IPS-15b (cell line): Measurements from ENCODE around the gene ECPAS.

Experiments used
- H3K27me3 ChIP-seq: one replicate; pipeline ENCODE4 v1.6.1; 2013; ENCODE audit warnings: low read length; ENCODE audit not compliant: control insufficient read depth, insufficient read depth
- H3K36me3 ChIP-seq: one replicate; pipeline ENCODE4 v1.6.1; 2013; ENCODE audit warnings: low read length; ENCODE audit not compliant: control insufficient read depth, insufficient read depth
- H3K4me1 ChIP-seq: one replicate; pipeline ENCODE4 v1.6.1; 2013; ENCODE audit warnings: mild to moderate bottlenecking, low read length; ENCODE audit not compliant: control insufficient read depth, insufficient read depth
- H3K4me3 ChIP-seq: one replicate; pipeline ENCODE4 v1.5.1; 2013; ENCODE audit warnings: low read depth, low read length
- H3K9ac ChIP-seq: one replicate; pipeline ENCODE4 v1.6.1; 2013; ENCODE audit warnings: low read depth, mild to moderate bottlenecking, low read length
- H3K9me3 ChIP-seq: one replicate; pipeline ENCODE4 v1.6.1; 2013; ENCODE audit warnings: mild to moderate bottlenecking, low read length; ENCODE audit not compliant: control insufficient read depth, insufficient read depth

ECPAS gene

GRCh38 chr9:111438541-111439235 is 45.5 kb downstream of the ECPAS start:
- no peak overlapping the region for H3K9ac ChIP-seq
- no peaks in the 10 kb centered on the region for H3K9me3 ChIP-seq
- no peaks in the 10 kb centered on the region for H3K36me3 ChIP-seq
- H3K4me1 ChIP-seq, result no peaks in the 10 kb centered on the region
- no peak overlapping the region for H3K4me3 ChIP-seq
- H3K27me3 ChIP-seq, result no peaks in the 10 kb centered on the region

GRCh38 chr9:111436571-111436970 is 47.6 kb downstream of the ECPAS start:
- H3K27me3 ChIP-seq, result no peaks in the 10 kb centered on the region
- no peak overlapping the region for H3K4me3 ChIP-seq
- no peaks in the 10 kb centered on the region for H3K9me3 ChIP-seq
- peaks cover 5% of the 10 kb centered on the region for H3K36me3 ChIP-seq
- no peaks in the 10 kb centered on the region for H3K4me1 ChIP-seq
- H3K9ac ChIP-seq, result no peak overlapping the region

- H3K27me3 ChIP-seq, result no peaks in the 10 kb centered on the region
- no peaks in the 10 kb centered on the region for H3K9me3 ChIP-seq
- no peaks in the 10 kb centered on the region for H3K4me1 ChIP-seq
- no peak overlapping the region for H3K4me3 ChIP-seq
- H3K9ac ChIP-seq, result no peak overlapping the region
- H3K36me3 ChIP-seq, result peaks cover 10% of the 10 kb centered on the region
These were observed 51.1 kb downstream of the ECPAS start for GRCh38 chr9:111433082-111433481.

GRCh38 chr9:111431684-111432083 is 52.5 kb downstream of the ECPAS start:
- H3K9me3 ChIP-seq, result no peaks in the 10 kb centered on the region
- no peak overlapping the region for H3K9ac ChIP-seq
- H3K27me3 ChIP-seq, result no peaks in the 10 kb centered on the region
- H3K4me1 ChIP-seq, result no peaks in the 10 kb centered on the region
- H3K36me3 ChIP-seq, result peaks cover 10% of the 10 kb centered on the region
- H3K4me3 ChIP-seq, result no peak overlapping the region

- H3K4me3 ChIP-seq, result no peak overlapping the region
- no peak overlapping the region for H3K9ac ChIP-seq
- peaks cover 10% of the 10 kb centered on the region for H3K36me3 ChIP-seq
- H3K9me3 ChIP-seq, result no peaks in the 10 kb centered on the region
- H3K27me3 ChIP-seq, result no peaks in the 10 kb centered on the region
- H3K4me1 ChIP-seq, result no peaks in the 10 kb centered on the region
These were observed 55.0 kb downstream of the ECPAS start for GRCh38 chr9:111429175-111429574.

GRCh38 chr9:111427186-111427585 is 57.0 kb downstream of the ECPAS start:
- no peak overlapping the region for H3K9ac ChIP-seq
- H3K9me3 ChIP-seq, result no peaks in the 10 kb centered on the region
- no peaks in the 10 kb centered on the region for H3K27me3 ChIP-seq
- no peaks in the 10 kb centered on the region for H3K4me1 ChIP-seq
- H3K4me3 ChIP-seq, result no peak overlapping the region
- H3K36me3 ChIP-seq, result peaks cover 5% of the 10 kb centered on the region

GRCh38 chr9:111423389-111423788 is 60.8 kb downstream of the ECPAS start:
- H3K9me3 ChIP-seq, result no peaks in the 10 kb centered on the region
- H3K27me3 ChIP-seq, result no peaks in the 10 kb centered on the region
- peaks cover 2% of the 10 kb centered on the region for H3K36me3 ChIP-seq
- no peak overlapping the region for H3K9ac ChIP-seq
- H3K4me3 ChIP-seq, result no peak overlapping the region
- no peaks in the 10 kb centered on the region for H3K4me1 ChIP-seq

- Histone ChIP-seq H3K4me1 (no peaks in the 10 kb centered on the region), H3K4me3 (no peak overlapping the region), H3K36me3 (peaks cover 16% of the 10 kb centered on the region), H3K9ac (no peak overlapping the region), H3K9me3 (no peaks in the 10 kb centered on the region), H3K27me3 (no peaks in the 10 kb centered on the region)
These were observed 69.8 kb downstream of the ECPAS start for GRCh38 chr9:111414406-111414805.

- Histone ChIP-seq H3K9ac (no peak overlapping the region), H3K4me3 (no peak overlapping the region), H3K36me3 (peaks cover 20% of the 10 kb centered on the region), H3K9me3 (no peaks in the 10 kb centered on the region), H3K4me1 (no peaks in the 10 kb centered on the region), H3K27me3 (no peaks in the 10 kb centered on the region)
These were observed 70.2 kb downstream of the ECPAS start for GRCh38 chr9:111413996-111414395.

GRCh38 chr9:111412280-111412679 is 71.9 kb downstream of the ECPAS start:
- Histone ChIP-seq H3K4me3 (no peak overlapping the region), H3K9me3 (no peaks in the 10 kb centered on the region), H3K36me3 (peaks cover 24% of the 10 kb centered on the region), H3K27me3 (no peaks in the 10 kb centered on the region), H3K9ac (no peak overlapping the region), H3K4me1 (peaks cover 8% of the 10 kb centered on the region)

GRCh38 chr9:111411266-111411665 is 72.9 kb downstream of the ECPAS start:
- H3K4me3 ChIP-seq, result no peak overlapping the region
- H3K27me3 ChIP-seq, result no peaks in the 10 kb centered on the region
- H3K36me3 ChIP-seq, result peaks cover 21% of the 10 kb centered on the region
- peaks cover 8% of the 10 kb centered on the region for H3K4me1 ChIP-seq
- no peaks in the 10 kb centered on the region for H3K9me3 ChIP-seq
- H3K9ac ChIP-seq, result no peak overlapping the region

- H3K9me3 ChIP-seq, result no peaks in the 10 kb centered on the region
- no peak overlapping the region for H3K4me3 ChIP-seq
- peaks cover 12% of the 10 kb centered on the region for H3K36me3 ChIP-seq
These were observed 76.4 kb downstream of the ECPAS start for GRCh38 chr9:111407813-111408212.

More at GRCh38 chr9:111407813-111408212, 76.4 kb downstream of the ECPAS start:
- H3K4me1 ChIP-seq, result peaks cover 8% of the 10 kb centered on the region
- H3K27me3 ChIP-seq, result no peaks in the 10 kb centered on the region
- no peak overlapping the region for H3K9ac ChIP-seq
